NCI-H2227 treated with DMSO at 0.1 percent for 48 hours (cell line): Measurements from ENCODE around the gene EIF4H.
"Not testable (repeated sequence)": the region's sequence is repeated elsewhere in the genome, so short reads cannot be mapped to it uniquely, and the experiment has no call there.

Source experiments
- DNase-seq: peaks from one replicate; lab custom pipeline; 2025; lab: John Stamatoyannopoulos, UW

EIF4H gene

DNA sequence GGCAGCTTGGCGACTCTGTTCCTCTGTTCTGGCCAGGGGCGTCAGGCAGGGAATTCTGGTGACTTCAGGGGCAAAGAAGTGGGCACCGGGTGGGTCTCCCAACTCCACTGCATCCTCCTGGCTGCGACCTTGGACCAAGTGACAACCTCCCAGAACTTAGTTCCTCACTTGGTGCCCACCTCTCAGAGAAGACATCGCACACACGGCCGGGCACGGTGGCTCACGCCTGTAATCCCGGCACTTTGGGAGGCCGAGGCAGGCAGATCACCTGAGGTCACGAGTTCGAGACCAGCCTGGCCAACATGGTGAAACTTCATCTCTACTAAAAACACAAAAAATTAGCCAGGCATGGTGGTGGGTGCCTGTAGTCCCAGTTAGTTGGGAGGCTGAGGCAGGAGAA, 50.8 kb downstream of the EIF4H start:
- DNase-seq = not testable (repeated sequence)

GRCh38 chr7:74225400-74225799, 51.2 kb downstream of the EIF4H start:
- no peak for DNase-seq

- DNase-seq = no peak
Observed at GRCh38 chr7:74226633-74227032, 52.5 kb downstream of the EIF4H start.

DNA sequence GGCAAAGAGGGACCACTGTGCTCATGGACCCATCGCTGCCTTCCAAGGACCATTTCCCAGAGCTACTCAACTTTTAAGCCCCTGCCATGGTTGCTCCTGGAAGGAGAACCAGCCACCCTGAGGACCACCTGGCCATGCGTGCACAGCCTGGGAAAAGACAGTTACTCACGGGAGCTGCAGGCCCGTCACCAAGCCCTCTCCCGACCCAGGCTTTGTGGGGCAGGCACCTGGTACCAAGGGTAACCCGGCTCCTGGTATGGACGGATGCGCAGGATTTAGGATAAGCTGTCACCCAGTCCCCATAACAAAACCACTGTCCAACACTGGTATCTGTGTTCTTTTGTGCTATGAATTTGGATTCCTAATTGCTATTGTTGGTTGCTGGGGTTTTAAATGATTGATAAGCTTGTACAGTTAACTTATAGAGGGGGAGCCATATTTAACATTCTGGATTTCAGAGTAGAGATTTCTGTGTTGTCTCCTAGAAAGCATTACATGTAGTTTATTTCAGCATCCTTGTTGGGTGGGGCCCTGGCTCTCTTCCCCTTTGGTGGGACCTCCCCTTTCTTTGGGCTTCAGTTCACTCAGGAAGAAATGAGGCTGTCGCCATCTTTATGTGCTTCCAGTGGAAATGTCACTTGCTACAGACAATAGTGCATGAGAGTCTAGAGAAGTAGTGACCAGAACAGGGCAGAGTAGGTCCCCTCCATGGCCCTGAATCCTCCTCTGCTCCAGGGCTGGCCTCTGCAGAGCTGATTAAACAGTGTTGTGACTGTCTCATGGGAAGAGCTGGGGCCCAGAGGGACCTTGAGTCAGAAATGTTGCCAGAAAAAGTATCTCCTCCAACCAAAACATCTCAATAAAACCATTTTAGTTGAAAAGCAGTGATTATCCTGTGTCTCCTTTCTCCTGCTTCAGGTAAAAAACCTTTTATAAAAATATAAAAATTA, 55.1 kb downstream of the EIF4H start:
- DNase-seq = no peak

DNA sequence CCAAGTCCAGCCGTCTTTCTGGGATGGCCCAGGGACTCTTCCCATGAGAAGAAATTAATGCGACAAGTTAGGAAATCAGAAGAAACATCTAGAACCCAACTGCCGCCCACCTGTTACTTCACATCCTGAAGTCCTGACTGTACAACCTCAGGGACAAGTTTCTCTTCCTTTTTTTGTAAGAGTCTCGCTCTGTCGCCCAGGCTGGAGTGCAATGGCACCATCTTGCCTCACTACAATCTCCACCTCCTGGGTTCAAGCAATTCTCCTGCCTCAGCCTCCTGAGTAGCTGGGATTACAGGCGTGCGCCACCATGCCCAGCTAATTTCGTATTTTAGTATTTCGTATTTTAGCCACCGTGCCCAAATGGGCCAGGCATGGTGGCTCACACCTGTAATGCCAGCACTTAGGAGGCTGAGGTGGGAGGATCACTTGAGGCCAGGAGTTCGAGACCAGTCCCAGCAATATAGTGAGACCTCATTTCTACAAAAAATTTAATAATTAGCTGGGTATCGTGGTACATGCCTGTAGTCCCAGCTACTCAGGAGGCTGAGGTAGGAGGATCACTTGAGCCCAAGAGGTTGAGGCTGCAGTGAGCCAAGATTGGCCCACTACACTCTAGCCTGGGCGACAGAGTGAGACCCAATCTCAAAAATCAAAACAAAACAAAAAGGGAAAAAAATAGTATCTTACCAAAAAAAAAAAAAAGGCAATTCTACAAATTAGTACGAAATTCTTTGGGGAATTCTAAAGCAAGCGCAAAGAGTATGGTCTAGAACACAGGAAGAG, 56.5 kb downstream of the EIF4H start:
- no peak for DNase-seq

DNA sequence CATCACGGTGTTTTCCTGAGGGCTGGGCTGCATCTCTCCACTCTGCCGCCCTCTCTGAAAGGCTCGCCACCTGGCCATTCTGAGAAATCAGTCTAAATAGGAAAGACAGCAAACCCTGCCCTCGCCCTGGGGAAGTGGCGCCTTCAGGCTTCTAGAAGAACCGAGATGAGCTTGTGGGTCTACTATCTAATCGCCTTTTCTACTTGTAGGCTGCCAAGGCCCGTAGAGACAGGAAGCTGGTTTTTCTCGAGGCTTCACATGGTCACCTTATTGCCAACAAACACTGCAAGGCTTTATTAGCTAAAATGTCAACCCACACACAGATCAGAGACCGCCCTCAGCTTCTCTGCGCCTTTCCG, 57.1 kb downstream of the EIF4H start:
- no peak for DNase-seq

- no peak for DNase-seq
Observed at GRCh38 chr7:74233655-74234285, 59.6 kb downstream of the EIF4H start.

- DNase-seq = no peak
Observed at GRCh38 chr7:74235518-74236268, 61.5 kb downstream of the EIF4H start.

DNA sequence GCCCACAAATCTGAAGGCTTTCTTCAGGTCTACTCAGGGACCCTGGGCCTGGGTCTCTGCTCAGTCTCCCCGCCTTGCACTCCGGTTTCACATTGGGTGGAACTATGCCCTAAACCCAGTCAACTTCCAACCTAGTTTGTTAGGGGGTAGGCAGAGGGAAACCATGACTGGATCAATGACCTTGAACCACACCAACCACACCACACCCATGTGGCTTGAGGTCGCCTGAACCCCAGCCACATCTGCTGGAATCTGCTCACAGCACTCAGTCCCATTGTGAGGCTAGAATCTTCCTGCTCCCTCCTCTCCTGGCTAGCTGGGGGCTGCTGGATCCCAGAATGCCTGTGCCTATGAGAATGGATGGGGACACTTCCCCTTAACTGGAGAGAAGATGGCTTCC, 62.1 kb downstream of the EIF4H start:
- DNase-seq = no peak

DNA sequence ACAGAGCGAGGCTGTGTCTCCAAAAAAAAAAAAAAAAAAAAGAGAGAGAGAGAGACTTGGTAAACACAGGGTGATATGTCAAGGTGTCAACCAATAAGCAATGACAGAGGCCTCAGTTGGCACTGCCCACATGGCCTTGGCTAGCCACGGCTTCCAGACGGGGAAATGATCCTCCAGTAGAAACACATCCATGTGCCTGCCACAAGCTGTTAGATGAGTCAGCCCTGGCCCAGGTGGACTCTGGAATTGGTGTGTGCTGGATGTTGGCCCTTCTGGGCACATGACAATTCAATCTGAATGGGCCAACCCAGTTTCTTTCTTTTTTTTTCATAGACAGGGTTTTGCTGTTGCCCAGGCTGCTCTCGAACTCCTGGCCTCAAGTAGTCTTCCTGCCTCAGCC, 66.3 kb downstream of the EIF4H start:
- DNase-seq = no peak

- no peak for DNase-seq
Observed at GRCh38 chr7:74242122-74242443, 67.9 kb downstream of the EIF4H start.

GRCh38 chr7:74246497-74246896, 72.3 kb downstream of the EIF4H start:
- no peak for DNase-seq
